Inferior parietal cortex (tissue), 1 donor: ENCODE data around the gene TTC34.

Experiments used
- DNase-seq: peaks from one replicate; pipeline ENCODE4 v3.0.0-alpha.2; 2016; ENCODE audit errors: extremely low spot score

Gene TTC34

DNA sequence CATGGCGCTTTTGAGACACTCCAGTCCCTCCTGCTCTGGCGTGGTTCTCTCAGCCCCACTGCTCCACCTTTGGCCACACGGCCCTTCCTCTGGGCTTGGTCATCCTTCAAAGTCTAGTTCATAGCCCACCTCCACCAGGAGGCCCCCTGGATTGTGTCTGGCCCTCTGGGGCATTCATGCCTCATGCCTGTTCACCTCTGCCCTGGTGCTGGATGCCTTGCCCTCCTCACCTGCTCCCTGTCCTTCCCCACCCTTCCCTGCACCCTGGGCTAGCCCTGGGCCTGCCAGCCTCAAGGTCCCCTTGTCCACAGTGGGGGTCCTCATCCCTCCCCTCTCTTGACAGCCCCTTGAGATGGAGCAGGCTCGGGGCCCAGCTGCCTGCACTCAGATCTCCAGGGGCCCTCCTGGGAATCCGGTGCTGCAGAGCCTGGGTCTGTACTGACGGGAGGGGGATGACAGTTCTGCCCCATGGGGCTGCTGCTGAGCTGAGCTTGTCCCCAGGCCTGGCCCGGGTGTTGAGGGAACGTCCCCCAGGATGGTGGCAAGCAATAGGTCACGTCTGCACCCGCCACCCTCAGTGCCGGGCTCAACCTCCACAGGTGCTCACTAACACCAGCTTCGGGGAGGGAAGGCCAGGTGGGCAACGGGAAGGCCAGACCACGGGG, 196.5 kb downstream of the TTC34 start:
- no peak for DNase-seq

DNA sequence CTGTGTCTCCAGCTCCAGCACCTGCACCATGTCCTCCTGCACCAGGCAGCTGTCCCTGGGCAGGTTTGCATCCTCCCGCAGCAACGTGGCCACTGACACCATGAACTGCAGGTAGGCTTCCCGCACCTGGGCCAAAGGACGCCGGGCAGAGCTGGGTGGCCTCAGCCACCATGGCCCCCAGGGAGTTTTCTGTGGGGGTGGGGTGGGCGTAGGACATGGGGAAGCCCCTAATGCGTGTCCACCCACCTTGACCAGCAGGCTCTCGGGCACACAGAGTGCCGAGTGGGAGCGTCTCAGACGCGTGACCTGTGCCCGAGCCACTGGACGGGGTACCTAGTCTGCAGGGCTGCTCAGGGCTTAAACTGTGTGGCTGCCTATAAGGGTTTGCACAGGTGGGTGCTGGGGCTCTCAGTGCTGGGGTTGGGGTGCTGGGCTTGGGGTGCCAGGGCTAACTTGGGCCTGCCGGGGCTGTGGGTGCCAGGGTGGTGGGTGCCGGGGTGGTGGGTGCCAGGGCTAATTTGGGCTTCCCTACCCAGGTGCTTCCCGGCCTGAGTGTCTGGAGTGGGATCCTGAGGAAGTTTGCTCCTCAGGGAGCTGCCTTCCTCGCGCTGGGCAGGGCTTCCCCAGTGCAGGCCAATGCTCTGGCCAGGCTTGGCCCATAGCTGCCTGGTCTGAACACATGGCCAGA, 197.2 kb downstream of the TTC34 start:
- DNase-seq, result no peak

DNA sequence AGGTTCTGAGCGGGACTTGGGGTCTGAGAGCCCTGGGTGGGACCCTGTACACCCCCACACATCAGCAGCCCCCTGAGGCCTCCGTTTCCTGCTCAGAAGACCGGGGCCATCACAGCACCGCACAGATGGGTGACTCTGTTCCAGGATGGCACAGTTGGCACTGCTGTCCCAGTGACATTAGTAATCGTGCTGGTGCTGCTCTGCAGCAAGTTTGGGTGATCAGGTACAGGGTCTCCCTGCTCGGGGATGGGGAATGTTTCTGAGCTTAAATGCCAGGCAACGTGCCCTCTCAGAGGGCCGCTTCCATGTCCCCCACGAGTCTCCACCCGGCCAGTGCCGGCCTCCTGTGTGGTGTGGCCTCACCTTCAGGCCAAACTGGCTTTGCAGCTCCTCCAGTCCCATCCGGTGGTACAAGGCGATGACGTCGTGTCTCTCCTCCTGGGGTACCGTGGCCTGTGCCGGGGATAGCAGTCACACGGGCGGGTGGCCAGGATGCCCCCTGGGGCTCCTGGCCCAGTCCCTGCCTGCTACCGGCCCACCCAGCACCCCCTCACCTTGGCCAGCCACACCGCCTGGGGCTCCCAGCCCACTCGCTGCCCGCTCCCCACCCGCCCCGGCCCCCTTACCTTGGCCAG, 197.9 kb downstream of the TTC34 start:
- DNase-seq, result no peak

DNA sequence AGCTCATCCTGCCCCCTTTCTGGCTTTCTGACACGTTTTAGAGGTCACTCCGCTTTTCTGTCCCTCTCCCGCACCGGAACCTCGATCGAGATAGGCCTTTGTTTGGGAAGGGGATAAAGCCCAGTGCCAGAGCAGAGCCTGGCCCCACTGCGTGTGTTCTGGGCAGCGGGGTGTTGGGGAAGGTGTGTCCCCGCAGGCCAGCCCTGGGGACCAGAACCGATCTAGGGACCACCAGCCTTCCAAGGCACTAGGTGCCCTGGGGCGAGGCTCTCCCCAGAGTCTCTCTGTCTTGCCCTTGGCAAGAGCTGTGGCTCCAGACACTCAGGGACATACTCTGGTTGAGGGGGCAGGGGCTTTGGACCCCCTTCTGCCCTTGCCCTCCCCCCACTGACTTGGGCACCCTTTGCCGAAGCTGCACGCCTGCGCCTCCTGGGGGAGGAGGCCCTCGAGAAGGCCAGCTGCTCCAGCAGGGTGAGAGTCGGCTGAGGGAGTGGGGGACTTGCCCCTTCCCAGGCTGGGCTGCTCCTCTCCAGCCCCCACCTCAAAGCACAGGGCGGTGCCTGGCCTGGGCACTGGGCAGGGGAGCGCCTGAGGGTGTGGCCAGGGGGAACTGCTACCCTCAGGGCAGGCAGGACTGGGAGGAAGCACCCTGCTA, 198.5 kb downstream of the TTC34 start:
- DNase-seq, result no peak

DNA sequence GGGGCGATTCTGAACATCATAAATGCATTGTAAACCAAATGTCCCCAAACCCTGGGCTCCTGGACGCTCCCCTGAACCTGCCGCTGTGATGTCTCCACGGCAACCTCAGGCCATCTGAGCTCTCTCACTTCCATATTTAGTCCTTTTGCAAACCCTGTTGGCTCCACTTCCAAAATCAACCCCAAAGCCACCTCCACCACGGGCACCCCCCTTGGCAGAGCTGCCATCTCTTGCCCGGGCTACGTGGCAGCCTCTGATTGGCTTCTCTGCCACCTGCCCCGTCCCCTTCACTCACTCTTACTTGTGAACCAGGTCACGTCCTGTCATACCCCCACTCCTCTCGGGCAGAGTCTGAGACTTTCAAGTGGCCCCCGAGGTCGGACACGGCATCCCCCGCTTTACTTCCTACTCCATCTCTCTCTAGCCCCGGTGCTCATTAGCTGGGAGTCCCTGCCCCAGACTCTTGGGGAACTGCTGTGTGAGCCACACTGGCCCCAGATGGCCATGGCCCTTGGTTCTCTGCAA, 199.1 kb downstream of the TTC34 start:
- DNase-seq, result no peak

DNA sequence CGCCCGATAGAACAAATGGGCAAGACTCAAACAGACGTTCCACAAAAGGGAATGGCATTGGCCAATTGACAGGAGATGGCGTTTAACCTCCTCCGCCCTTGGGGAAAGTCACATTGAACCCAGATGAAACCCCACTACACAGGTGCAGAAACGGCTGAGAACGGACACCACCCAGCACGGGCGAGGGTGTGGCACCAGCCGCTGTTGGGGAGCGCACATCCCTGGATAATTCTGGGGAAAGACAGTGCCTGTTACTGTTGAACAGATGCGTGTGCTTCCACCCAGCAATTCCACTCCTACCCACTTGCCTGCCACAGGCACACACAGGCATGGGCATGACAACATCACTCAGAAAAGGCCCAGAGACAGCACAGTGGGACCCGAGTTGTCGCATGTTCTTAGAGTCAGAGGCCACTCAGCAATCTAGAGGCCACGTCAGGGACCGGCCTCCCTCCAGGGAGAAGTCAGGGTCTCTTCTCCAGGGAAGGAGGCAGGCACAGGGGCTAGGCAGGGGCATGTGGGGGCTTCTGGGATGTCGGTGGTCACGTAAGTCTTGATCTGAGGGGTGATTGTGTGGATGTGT, 199.7 kb downstream of the TTC34 start:
- no peak for DNase-seq

DNA sequence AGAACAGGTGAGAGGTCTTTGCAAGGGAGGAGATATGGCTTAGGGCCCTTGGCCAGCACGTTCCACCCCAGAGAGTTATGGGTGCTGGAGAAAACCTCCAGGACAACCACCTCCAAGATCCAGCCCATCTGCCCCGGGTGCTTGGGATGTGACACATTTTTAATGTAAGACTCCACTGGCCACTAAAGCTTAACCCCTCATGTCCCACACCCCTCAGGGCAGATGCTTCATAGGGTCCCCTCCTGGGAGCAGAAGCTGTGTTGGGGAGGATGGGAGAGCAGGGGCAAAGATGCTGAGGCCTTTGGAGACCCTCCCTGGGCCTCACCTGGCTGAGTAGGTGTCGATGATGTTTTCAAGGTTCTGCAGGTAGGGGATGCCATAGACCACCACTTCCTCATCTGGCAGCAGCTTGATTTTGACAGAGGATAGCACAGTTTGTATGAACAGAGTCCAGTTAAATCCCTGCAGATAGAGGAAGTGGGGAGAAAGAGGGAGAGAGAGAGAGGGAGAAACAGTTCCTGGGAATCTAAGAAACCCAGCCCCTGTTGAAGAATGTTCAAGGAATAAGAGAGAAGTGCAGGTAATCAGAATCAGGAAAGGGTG, 203.1 kb downstream of the TTC34 start:
- DNase-seq, result no peak

DNA sequence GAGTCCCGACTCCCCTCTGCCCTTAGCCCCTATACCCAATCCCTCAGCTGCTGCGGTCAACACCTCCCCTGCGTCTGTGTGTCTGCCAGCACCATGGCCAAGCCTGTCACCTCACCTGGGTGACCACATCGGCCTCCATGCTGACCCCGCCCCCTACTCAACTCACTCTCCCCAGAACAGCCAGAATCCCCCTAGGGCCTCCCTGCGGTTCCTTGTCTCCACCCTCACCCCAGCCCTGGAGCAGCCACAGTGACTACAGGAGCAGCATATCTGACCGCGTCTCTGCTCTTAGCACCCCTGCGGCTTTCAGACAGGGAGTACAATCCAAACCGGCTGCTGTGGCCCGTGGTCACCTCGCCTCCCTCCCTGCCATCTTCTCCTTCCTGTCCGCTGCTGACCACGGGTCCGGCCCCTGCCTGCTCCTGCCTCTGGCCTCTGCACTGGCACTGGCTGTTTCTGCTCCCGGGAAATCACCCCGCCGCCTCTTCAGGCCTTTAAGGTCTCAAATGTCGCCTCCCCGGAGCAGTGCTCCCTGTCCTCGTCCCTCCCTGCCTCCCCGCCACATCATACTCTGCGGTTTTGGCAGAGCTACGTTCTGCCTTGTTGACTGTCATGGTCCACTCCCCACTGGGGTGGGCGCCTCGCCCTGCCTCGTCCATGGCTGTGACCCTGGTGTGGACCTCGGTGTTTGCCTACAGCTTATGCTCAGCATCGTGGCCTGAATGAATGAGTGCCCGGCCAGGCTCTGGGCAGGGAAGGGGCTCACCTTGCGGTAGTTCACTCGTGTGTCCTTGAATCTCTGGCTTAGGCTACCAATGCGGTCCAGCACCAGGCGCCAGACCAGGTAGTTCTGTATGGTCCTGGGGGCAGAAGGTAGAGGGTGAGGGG, 203.8 kb downstream of the TTC34 start:
- DNase-seq, result no peak

DNA sequence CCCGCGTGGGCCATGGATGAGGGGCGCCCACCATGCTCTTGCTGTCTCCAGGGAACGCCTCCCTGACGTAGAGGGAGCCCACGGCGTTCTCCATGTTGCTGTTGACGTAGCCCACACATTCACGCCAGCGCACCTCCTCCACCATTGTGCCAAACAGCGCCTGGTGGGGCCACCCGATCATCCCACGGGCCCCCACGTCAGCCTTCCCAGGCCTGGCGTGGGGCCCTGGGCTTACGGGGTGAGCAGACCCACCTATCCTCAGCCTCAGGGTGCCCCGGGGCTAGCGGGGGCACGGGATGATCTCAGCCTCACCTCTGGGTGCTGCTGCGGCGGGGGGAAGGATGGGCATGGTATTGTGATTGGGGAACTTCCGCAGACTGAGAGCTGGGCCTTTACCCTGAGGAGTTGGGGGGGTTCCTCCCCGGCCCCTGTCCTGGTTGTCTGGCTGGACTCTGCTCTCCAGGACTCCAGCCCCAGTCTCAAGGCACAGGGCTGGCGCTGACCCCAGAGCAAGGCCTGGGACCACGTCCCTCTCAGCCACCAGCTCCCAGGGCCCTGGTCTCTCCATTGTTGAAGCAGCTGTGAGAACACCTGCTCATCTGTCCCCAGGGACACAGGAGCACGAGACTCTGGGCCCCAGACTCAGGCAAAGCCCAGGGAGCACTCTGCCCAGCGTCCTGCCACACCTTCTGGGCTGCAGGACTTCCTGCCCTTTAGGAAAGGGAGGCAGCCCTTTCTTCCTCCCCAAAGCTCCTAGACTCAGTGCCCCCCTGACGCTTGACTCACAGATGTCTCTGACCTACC, 204.8 kb downstream of the TTC34 start:
- no peak for DNase-seq

DNA sequence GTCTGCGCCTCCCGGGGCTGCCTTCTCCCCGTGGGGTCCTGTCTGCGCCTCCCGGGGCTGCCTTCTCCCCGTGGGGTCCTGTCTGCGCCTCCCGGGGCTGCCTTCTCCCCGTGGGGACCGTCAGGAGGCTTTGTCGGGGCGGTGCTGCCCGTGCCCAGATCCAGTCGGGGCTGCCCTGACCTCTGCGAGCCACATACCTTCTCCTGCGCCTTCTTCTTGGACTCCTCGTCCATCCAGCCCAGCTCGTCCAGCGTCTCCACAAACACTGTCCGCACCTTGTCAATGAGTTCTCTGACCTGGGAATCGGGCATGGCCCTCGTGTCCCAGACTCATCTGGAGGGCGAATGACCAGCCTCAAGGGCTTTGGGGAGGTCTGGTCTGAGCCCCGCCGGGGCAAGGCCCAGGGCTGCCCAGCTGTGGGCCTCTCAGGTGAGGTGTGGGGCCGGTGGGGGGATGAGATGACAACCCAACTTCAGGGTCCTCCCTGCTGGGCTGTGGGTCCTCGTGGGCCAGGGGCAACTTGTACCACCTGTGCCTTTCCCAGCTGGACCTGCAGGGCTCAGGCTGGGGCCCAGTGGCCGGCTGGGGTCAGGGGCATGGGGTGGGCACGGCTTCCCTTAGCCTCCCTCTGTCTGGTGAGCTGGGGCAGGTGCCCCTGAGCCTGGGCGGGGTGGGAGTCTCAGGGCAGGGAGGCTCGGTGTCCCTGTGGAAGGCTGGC, 205.5 kb downstream of the TTC34 start:
- DNase-seq, result no peak

DNA sequence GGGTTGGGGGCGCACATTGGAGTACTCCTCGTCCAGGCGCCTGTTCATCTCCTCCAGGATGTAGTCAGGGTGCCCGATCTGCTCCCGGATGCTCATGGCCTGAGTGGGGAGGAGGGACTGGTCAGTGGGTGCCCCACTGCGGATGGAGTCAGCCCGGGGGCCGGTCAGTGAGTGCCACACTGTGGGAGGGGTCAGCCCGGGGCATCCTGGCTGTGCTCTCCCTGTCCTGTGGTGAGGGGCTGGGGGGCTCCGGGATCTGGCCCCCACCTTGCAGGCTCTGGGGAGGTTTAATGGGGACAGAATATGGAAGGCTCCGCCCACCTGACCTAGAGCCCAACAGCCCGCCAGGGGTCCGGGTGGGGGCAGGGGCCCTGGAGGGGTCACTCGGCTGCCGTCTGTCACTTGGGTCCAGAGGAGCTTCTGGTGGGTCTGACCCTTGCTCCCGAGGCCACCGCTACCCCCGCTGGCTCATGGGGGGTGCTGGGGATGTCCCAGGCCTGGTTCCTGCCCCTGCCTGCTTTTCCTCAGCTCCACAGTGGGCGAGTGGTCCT, 206.2 kb downstream of the TTC34 start:
- no peak for DNase-seq

DNA sequence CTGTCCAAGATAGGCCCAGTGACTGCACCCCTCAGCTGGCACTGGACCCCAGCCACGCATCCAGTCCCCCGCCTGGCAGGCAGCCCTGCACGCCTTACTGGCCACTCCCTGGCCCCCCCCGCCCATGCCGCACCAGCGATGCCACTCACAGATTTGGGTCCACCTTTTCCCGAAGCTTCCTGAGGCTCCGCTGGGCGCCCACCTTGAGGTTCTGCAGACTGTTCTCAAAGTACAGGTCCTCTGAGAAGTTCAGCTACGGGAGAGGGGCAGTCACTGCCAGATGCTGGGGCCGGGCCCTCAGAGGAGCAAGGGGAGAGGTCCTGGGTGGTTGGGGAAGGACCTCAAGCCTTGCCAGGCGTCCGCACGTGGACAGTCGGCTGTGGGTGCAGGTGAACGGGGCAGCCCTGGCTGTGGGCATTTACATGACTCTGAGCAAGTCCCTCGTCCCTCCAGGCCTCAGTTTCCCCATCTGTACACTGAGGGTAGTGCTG, 206.8 kb downstream of the TTC34 start:
- no peak for DNase-seq

DNA sequence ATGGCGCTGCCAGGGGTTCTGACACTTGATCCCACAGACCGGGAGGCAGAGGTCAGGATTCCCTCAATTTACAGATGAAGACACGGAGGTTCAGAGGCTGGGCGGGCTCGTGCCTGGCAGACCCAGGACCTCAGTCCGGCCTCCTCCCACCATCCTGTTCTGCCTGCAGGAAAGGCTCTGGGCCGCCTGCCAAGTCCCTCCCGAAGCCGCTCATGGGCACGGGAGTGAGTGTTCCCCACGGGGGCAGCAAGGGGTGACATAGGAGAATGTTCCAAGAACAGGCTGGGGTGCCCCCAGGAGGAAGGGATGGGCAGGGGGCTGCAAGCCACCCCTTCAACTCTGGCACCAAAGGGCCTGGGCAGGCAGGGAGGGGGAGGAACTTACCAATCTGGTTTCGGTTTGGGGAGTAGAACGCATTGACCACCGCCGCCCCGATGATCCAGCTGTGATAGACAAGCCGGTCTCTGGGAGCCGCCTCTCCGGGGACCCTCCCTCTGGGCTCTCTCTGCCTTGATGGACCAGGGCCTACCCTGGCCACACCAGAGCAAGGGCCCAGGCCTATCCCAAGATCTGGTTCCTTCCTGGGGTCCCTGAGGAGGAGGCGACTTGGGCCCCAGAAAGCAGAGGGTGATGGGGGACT, 207.4 kb downstream of the TTC34 start:
- no peak for DNase-seq

DNA sequence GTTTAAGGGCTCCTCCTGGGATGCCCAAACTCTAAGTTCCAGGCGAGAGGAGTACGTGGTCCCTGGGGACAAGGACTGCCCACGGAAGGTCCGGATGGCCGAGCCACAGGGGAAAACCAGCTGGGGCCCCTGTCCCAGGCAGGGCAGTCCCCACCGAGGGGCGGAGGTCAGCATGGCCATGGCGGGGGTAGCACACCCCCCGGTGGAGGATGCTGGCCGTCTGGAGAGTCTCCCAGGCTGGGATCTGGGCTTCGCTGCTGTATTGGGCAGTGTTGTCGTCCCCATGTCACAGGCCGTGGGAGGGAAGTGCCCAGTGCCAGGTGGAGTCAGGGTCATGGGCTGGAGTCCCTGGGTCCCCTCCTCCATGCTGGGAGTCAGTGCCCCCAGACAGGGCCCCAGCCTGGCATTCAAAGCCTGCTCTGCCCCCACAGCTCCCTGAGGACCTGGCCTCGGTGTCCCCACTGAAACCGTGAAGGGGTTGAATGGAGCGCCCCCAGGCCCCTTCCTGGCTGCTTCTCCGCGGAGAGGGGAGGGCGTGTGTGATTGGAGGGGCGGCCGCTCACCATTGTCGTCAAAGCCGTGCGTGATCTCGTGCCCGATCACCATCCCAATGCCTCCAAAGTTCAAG, 208.1 kb downstream of the TTC34 start:
- no peak for DNase-seq

DNA sequence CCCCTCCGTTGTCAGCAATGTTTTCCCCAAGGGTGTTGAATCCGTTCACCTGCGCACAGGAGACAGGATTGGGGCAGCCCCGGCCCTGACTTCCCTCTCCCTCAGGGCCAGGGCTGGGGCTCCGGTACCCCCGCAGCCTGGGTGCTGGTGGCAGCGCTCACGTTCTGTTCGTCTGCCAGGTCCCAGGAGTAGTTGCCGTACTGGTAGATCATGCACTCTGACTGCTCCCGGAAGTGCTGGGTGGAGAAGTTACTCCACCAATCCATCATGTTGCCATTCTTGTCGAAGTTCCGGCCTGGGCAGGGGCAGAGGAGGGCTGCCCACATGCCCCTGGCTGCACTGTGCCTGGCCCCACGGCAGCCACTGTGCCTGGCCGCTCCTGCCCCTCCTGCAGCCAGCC, 208.8 kb downstream of the TTC34 start:
- DNase-seq, result no peak

DNA sequence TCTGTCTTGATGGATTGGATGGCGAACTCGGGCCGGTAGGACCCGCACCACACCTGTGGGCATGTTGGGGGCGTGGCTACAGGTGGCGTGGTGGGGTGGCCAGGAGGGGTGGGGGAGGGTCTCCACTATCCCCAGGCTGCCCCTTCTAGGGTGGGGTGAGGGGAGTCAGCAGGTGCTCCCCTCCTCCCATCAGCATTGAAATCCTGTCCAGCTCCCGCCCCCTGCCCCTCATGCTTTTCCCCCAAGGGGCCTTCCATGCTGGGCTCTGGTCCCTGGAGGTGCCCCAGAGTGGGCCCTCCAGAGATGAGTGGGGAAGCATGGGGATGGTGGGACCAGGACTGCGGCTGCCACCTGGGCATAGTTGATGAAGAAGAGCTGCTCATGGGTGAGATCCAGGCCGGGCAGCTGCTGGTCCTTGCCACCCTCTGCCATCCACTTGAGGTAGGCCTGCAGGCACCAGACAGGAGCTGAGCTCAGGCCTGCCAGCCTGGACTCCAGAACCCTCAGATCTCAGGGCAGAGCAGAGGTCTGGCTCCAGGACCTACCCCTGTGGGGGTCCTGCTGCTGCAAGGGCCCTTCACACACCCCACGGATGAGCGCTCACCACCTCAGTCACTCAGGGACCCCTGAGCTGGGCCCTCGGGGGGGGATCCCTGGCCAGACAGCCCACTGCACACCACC, 209.8 kb downstream of the TTC34 start:
- DNase-seq, result no peak

DNA sequence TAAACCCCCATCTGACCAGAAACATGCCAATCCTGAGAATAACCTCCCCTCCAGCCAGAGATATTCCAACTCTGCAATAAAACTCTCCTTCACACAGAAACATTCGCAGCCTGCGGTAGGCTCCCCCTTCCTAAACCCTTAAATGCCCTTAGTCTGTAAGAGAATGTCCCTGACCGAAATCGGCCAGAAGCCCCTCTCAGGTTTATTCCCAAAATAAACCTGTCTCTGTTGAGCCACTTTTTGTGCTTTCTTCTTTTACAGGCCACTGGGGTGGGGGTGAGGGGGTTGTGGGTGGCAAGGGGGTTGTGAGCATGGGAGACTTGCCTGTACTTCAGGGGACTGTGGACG, 210.3 kb downstream of the TTC34 start:
- no peak for DNase-seq
